GM18870 (cell line): Measurements from ENCODE around the gene SPATA33.
"Not testable (repeated sequence)": the region's sequence is repeated elsewhere in the genome, so short reads cannot be mapped to it uniquely, and the experiment has no call there.

Experiments used
- ATAC-seq: cut with Tn5 transposase; IDR thresholded peaks from one replicate; pipeline ENCODE4 v1.9.1; 2021; ENCODE audit warnings: moderate library complexity; ENCODE audit not compliant: unreplicated experiment

The SPATA33 gene

GRCh38 chr16:89624777-89625761 is 32.6 kb upstream of the SPATA33 start:
- ATAC-seq: no peak

GRCh38 chr16:89629827-89630610 is 27.6 kb upstream of the SPATA33 start:
- no peak for ATAC-seq

- no peak for ATAC-seq
Observed at GRCh38 chr16:89633064-89633631, 24.5 kb upstream of the SPATA33 start.

GRCh38 chr16:89634463-89635385 is 22.9 kb upstream of the SPATA33 start:
- not testable (repeated sequence) for ATAC-seq

- no peak for ATAC-seq
Observed at GRCh38 chr16:89636663-89637062, 21.0 kb upstream of the SPATA33 start.

GRCh38 chr16:89637379-89637778 is 20.3 kb upstream of the SPATA33 start:
- no peak for ATAC-seq

GRCh38 chr16:89638455-89638854 is 19.2 kb upstream of the SPATA33 start:
- no peak for ATAC-seq

GRCh38 chr16:89639385-89639784 is 18.3 kb upstream of the SPATA33 start:
- ATAC-seq: no peak

GRCh38 chr16:89641458-89642119 is 16.0 kb upstream of the SPATA33 start:
- ATAC-seq: no peak

- ATAC-seq: no peak
Observed at GRCh38 chr16:89642574-89642973, 15.1 kb upstream of the SPATA33 start.

- no peak for ATAC-seq
Observed at GRCh38 chr16:89643769-89644300, 13.8 kb upstream of the SPATA33 start.

GRCh38 chr16:89645122-89645521 is 12.5 kb upstream of the SPATA33 start:
- no peak for ATAC-seq

GRCh38 chr16:89646270-89646669 is 11.4 kb upstream of the SPATA33 start:
- ATAC-seq: no peak

- no peak for ATAC-seq
Observed at GRCh38 chr16:89646906-89647305, 10.7 kb upstream of the SPATA33 start.

- ATAC-seq: no peak
Observed at GRCh38 chr16:89651584-89651983, 6.1 kb upstream of the SPATA33 start.

- no peak for ATAC-seq
Observed at GRCh38 chr16:89653656-89654295, 3.9 kb upstream of the SPATA33 start.

- ATAC-seq: no peak
Observed at GRCh38 chr16:89655062-89655643, 2.5 kb upstream of the SPATA33 start.

- ATAC-seq: no peak
Observed at GRCh38 chr16:89656435-89657121, 1.1 kb upstream of the SPATA33 start.
